Fibroblast of skin of right quadriceps (primary cell): ENCODE results near the gene TYW3.

Source experiments
- DNase-seq: peaks from one replicate; pipeline ENCODE4 v3.0.0-alpha.2; 2013

TYW3 gene, protein sequence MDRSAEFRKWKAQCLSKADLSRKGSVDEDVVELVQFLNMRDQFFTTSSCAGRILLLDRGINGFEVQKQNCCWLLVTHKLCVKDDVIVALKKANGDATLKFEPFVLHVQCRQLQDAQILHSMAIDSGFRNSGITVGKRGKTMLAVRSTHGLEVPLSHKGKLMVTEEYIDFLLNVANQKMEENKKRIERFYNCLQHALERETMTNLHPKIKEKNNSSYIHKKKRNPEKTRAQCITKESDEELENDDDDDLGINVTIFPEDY

DNA sequence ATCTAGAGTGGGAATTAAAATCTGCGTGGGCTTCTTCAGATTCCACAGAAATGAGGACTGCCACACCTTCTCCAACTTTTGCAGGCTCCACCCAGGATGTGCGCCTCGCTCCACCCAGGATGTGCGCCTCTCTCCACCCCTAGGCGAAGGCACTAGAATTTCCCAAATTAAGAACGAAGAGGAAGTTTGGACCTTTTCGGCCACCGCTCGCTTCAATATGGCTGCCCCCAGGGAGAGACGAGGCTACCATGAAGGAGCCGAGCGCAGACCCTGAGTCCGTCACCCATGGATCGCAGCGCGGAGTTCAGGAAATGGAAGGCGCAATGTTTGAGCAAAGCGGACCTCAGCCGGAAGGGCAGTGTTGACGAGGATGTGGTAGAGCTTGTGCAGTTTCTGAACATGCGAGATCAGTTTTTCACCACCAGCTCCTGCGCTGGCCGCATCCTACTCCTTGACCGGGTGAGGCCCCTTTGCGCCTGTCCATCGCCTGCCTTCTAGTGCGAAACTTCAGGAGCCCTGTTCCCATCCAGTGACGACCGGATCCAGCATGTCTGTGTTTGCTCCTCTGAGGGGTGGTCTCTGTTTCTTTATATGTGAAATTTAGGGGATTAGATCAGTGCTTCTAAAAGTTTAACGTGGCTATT lies at the start of gene TYW3, which contains the start of gene CRYZ:
Gene TYW3, plus strand, starts transcription at position 193 of the 644 bp plus-strand sequence. Its CDS starts 93 bp downstream, at position 286.
Gene CRYZ, minus strand, starts transcription at position 91 of the 644 bp plus-strand sequence. CDS start 8,229 bp downstream, outside the sequence.
- peak; percentile 94 for DNase-seq

DNA sequence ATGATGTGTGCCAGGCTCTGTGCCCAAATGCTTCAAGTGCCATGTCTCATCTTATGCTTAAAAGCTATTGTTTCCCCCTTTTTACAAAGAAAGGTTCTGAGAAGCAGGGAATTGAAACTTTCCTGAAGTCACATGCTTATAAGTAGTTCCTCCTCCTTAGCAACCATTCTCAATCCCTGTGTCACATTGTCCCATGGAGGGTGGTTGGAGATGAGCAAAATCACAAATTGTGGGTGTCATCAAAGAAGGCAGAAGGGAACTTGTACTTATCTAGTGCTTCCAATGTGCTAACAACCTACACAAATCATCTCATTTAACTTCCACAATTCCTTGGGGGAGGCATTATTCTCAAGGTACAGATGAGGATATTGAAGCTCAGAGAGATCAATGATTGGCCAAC lies 49.3 kb upstream of the TYW3 start:
- no peak for DNase-seq

DNA sequence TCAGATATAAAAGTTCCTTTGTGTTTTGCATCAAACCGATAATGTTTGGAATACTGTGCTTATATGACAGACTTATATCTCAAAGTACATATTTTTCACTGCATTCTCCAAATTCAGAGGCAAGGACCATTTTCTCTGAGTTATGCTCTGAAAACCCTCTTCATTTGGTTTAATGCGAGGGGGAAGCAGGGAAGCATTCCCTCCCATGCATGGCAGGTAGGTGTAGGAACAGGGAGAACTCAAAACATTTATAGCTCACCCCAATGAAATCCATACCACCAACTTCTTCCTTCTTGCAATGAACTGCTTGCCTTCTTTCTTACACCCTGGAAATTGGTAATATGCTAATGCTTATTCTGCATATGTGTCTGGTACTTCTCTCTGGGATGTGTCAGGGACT lies 48.7 kb upstream of the TYW3 start:
- no peak for DNase-seq

DNA sequence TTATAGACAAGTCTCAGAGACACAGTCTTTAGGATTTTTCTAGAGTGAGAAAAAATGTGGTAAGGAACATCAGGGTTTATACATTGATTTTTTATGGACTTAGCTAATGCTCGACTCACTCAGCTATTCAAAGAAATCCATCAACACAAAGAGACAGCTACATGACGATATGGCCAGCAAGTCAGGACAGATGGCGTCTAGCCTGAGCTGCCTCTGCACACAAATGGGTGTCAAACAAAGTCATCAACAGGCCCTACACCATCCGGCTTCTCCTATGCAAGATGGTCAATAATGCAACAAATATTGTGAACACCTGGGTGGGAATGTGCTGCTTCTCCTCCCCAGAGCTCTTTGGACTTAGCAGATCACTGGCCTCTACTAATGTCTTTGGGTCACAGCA lies 46.0 kb upstream of the TYW3 start:
- DNase-seq, result no peak

DNA sequence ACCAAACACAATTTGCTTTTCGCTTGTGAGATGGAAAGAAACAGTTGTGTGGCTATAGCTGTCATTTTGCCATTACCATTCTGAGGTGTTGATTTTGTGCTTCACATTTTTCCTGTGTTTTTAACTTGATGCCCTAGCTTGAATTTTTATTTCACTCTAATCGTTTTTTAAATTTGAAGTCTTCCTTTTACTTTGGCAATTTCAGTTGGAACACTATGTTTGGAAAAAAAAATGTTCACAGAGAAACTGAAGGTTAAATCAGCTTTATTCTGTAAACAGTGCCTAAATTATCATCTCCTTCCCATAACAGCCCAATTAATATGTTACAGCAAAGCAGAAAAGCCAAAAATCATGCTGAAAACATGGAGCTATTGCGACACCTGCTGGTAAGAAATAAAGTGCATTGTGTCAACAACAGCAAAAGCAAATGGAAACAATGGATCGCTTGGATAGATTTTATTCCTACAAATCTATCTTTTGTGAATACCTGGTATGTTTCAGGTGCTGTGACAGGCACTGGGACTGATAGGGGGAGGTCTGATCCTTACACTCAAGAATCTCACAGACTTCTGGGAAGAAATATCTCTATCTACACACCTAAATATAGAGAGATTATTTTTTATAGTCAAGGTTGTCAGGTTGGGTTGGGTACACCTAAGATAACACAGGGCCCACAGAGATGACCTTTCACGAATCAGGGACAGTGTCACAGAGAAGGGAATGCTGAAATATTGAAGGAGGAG lies 43.2 kb upstream of the TYW3 start:
- peak; percentile 54 for DNase-seq

DNA sequence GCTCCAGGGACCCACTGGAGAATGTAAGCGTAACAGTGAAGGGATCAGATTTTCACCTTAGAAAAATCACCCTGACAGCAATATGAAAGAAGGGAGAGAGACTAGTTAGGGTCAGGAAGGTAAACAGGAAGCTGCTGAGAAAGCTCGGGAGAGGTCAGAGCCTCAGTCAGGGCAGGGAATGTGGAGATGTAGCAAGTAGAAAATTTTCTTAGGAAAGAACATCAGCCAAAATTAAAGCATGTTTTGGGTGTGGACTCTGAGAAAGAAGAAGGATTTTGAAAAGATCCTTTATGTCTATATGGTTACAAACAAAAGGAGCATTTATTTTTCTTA lies 42.6 kb upstream of the TYW3 start:
- no peak for DNase-seq

DNA sequence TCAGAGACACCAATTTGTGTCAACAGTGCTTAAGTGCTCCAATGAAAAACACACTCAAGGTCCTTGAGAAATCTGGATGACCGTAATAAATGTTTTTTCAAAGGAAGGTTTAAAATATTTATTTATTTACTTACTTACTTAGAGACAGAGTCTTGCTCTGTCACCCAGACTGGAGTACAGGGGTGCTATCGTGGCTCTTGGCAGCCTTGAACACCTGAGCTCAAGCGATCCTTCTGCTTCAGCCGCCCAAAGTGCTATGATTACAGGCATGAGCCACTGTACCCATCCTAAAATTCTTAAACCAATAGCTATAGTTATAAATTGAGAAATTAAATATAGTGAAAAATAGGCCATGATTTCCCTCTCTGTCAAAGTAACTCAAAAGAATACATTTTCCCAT lies 42.0 kb upstream of the TYW3 start:
- DNase-seq, result no peak

DNA sequence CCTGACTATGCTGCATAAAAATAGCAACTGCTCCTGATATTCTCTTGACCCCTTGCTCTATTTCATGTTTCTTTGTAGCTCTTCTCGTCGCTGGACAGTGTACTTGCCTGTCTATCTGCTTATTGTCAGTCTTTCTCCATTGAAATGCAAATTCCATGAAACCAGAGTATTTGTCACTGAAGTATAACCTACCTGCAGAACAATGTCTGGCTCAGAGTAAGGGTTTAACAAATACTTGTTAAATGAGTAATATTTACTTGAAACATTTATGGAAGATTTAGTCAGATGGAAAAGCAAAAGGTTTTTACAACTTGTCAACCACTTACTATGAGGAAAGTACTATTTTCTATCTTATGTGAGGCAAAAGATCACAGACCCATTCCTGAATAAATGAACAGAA lies 39.5 kb upstream of the TYW3 start:
- no peak for DNase-seq

DNA sequence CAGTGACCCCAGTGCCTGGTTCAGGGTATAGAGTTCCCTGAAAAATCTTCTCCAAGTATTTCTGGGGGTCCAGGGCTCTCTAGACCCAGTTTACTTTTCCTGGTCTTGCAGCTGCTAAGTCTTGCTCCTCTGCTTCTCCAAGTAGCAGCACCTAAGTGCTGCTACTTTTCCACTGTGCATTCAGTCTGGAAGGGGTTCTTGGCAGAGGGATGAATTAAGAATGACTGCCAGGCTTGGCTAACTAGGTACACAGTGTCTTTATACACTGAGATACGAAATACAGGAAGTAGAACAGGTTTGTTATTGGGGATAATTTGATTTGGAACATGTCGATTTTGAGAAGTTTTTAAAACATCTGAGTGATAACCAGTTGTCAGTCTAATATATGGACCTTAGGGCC lies 35.1 kb upstream of the TYW3 start:
- DNase-seq, result no peak

DNA sequence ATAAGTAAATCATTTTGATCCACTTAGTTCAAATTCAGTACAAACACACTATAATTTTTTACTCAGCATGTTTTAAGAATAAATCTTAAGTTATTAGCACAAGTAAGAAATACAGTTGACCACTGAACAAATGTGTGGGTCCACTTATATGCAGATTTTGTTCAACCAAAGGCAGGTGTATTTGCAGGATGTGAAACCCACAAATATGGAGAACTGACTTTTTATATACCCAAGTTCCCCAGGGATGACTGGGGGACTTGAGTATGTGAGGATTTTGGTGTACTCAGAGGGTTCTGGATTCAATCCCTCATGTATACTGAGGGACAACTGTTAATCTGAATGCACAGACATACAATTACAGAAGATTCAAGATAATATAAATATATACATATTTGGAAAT lies 33.6 kb upstream of the TYW3 start:
- DNase-seq, result no peak

DNA sequence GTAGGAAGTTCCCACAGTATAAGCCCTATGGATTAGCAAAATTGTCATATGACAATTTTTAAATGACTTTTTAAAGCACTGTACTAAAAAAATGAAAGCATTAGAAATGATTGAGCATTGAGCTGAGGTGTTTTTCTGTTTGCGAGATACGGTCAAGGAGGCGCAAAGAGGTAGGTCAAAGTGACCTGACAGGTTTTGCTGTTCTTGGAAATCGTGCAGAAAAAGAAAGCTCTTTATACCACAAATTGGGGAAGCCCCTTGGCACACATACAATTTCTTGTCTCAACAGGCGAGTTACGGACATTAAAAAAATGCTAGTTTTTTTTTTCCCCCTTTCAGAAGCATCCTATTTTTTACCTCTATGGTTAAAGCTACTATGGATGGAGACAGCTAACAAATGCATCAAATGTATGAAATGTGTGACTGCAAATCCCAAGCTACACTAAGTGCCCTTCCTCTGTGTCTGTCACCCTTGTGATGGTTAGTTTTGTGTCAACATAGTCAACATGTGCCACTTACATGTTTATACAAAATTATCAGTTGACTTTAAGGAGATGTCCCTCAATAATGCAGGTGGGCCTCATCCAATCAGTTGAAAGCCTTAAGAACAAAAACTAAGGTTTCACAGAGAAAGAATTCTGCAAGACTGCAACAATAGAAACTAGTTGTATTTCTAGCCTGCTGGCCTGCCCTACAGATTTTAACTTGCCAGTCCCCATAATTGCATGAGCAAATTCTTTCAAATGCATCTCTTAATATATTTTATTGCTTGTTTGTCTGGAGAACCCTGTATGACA lies 29.4 kb upstream of the TYW3 start:
- no peak for DNase-seq

DNA sequence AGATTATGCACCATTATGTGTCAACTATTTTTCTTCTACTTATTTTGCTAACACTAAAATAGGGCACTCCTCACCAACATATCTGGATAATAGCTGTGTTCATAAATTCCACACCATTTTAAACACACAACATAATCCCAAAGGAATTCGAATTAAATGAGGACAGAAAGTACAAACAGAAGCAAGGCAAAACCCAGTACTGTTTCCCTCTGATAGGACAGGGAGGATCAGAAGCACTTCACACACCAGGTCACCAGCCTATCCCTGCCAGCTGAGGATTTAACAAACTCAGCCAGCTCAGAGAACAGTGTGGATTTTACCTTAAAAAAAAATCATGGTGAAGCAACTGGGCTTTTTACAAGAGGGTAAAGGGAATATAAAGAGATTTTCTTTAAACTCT lies 20.1 kb upstream of the TYW3 start:
- DNase-seq, result no peak

DNA sequence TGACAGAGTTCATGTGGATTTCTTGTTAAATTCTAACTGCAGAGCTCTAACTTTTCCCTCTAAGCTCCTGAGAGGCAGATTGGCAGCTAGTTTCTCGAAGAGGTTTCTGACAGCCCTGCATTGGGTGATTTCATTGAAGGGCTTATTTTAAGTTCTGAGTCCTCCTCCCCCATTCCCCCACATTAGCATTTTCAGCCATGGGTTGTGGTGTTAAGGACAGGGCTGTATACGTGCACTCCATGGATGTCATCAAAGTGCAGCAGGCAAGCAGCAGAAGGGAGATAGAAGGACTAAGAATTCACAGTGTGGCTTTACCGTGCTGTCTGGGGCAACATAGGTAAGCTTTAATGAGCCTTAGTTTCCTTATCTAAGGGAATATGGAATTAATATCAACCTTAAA lies 19.1 kb upstream of the TYW3 start:
- no peak for DNase-seq

DNA sequence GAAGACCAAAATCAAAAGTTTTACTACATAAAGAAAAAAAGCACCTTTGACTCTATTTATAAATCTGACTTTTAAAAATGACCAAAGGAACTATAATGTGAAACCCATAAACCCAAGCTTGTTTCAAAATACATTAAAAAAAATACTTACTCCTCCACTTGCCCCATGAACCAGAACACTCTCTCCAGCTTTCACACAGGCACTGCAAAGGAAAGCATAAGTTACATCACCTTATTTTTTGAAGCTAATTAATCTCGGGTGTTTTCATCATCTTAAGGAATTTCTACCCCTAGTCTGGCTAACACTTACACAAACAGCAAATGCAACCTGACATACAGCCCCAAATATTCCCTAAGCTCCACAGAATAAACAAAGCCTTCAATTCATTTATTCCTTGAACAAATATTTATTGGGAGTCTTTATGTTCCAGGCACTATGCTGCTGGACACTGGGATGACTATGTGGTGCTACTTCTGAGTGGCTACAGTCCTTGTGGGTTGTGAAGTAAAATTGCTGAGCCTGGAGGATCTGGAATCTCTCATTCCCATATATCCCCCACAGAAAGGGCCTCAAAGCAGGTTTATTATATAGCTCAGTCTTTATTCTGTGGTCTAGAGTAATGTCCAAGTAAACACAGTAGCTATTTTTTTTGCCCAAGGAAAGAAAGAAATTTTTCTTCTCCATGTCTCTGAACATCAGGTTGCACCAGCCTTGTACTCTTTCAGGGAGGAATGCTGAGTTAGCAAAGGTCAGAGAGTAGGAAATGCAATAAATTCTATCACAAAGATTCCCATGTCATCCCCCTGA lies 18.3 kb upstream of the TYW3 start:
- peak; percentile 21 for DNase-seq

DNA sequence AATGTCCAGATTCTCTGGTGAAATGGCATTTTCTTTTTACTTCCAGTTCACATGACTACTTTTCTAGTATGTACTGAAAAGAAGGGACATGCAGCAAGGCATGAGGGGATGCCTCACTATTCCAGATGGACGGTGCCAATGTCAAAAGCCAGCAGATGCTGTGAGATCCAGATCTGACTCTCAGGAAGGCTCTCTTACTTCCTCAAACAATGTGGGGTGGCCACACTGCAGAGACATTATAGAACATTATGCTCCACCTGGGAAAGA lies 17.8 kb upstream of the TYW3 start:
- no peak for DNase-seq

DNA sequence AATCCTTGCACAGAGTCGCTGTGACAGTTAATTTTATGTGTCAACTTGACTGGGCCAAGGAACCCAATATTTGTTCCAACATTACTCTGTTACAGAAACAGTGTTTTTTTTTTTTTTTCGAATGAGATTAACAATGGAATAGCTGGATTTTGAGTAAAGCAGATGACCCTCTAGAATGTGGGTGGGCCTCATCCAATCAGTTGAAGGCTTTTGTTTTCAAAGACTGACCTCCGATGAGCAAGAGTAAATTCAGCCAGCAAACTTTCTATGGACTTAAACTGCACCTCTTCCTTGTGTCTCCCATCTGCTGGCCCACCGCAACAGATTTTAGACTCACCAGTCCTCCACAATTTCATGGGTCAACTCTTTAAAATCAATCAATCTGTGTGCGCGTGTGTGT lies 17.1 kb upstream of the TYW3 start:
- no peak for DNase-seq

DNA sequence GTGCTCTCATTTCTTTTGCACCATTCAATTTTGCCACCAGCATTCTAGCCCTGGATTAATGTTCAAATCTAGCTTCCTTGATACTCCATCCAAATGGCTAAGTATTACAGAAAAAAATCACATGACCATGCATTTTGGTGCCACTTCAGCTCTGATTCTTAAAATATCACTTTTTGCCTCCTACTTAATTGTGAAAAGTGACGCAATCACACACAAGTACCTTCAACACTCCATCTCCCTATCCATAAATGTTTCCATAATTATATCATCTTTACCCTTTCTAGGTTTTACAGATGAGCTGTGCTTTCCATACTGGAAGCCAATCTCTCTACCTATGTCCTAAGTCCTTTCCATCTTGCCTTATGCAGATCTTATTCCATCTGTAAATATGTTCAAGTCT lies 16.1 kb upstream of the TYW3 start:
- no peak for DNase-seq

DNA sequence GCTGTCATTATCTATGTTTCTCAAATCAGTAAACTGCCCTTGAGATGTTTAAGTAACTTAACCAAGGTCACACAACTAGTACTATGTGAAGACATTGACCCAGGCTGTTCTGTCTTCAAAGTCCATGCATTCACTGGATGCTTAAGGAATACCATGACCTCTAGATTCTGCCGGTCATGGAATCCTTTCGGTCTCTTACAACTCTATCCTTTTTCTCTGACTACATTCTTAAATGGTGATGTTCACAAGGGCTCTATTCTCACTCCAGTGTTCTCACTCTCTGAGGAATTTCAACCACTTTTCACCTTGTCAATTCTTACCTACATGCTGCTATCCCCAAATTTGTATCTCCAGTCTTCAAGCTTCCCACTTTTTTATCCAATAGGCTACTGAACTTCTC lies 15.3 kb upstream of the TYW3 start:
- DNase-seq, result no peak

DNA sequence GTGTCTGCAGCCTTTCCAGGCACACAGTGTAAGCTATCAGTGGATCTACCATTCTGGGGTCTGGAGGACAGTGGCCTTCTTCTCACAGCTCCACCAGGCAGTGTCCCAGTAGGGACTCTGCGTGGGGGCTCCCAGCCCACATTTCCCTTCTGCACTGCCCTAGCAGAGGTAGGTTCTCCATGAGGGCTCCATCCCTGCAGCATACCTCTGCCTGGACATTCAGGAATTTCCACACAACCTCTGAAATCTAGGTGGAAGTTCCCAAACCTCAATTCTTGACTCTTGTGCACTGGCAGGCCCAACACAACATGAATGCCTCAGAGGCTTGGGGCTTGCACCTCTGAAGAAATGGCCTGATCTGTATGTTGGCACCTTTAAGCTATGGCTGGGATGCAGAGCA lies 6.9 kb upstream of the TYW3 start:
- no peak for DNase-seq

DNA sequence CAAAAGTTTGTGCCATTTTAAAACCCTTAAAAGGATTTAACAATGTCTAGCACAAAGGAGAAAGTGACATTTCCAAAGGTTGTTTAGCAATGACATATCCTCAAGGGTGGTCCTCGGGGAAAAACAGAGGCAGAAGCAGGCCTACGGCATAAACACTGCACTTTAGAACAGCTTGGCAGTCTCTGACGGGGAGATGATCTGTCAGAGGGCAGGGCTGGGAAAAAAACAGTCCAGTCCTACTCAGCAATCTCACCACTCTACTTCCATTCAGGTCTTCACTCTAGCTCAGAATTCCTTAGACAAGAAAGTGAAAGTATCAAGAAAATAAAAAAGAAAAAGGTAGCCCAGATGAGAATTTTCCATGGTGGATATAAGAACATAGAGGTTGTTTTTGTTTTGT lies 4.2 kb upstream of the TYW3 start:
- DNase-seq, result no peak

DNA sequence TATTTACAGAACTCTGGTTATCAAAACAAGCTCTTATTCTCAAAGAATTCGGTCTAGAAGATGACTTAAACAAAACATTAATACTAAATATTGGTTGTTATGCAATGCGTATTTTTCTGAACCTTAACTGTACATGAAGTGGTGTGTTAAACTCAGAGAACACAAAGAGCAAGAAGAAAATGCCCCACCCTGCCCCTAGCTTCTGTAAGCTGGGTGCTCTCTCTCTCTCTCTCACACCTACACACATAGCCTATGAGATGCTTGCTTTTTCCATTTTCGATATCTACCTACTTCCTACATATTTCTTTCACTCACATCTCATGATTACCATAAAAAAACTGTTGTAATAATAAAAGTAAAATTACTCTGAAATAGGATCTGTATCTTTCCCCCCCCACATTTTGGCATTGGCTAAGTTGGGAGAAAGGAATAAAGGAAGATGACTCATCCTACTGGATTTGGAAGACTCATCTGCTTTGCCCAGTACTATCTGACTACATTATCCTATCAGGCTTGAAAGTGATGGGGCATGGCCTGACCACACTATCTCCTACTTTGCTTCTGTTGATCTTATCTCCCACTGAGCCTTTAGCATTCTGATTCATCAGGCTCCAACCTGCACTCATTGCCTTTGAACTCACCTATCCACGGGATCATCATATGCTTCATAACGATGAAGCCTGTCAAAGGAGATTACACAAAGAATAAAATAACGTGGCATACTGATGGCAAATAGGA lies 3.0 kb upstream of the TYW3 start:
- DNase-seq, result peak; percentile 78

DNA sequence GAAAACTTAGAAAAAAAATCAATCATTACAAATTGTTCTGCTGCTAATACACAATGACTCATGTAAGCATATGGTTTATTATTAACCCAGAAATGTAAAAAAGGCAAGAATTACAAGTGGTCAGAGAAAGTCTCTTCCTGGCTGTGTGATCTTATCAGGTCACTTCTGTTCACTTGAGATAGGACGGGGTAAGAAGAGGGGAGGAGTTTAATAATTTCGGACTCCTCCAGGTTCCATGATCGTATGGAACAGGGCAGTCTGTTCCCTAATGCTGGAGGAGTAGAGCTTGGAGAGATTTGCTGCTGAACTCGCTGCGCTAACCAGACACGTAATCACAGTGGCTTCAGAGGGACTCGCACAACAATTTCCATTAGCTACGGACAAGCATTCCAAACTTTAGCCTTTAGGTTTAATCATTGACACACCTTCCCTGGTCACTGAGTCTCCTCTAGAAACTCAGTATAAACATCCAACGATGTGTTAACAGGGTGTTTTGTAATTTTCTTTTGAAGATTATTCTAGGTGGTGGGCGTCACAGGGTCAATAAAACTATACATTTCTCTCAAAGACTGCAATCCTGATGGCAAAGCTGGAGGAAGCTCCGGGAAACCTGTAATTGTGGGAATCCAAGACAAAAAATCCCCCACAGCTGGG lies 1.4 kb upstream of the TYW3 start:
- DNase-seq, result no peak
